RPMI7951 (cell line): Measurements from ENCODE around the gene PLAAT3. TPM values are rescaled to one million over a fixed set of nuclear protein-coding genes. Genes with fewer than 3 reads are reported as not detected.
"Not testable (repeated sequence)": the region's sequence is repeated elsewhere in the genome, so short reads cannot be mapped to it uniquely, and the experiment has no call there.

Experiments used
- DNase-seq: peaks from one replicate; pipeline ENCODE4 v3.0.0-alpha.2; 2012; ENCODE audit warnings: low read depth
- total RNA-seq: library from RNA; depleted of rRNA; stranded (reverse); fragments of >200 nt; shearing (Covaris generic); gene quantifications from 2 replicates; pipeline ENCODE4 v1.2.3, GENCODE V29; 2014; rRNA removed

Gene PLAAT3
- total RNA-seq, 1 experiment from 2014 or later, result 8.8 TPM

DNA sequence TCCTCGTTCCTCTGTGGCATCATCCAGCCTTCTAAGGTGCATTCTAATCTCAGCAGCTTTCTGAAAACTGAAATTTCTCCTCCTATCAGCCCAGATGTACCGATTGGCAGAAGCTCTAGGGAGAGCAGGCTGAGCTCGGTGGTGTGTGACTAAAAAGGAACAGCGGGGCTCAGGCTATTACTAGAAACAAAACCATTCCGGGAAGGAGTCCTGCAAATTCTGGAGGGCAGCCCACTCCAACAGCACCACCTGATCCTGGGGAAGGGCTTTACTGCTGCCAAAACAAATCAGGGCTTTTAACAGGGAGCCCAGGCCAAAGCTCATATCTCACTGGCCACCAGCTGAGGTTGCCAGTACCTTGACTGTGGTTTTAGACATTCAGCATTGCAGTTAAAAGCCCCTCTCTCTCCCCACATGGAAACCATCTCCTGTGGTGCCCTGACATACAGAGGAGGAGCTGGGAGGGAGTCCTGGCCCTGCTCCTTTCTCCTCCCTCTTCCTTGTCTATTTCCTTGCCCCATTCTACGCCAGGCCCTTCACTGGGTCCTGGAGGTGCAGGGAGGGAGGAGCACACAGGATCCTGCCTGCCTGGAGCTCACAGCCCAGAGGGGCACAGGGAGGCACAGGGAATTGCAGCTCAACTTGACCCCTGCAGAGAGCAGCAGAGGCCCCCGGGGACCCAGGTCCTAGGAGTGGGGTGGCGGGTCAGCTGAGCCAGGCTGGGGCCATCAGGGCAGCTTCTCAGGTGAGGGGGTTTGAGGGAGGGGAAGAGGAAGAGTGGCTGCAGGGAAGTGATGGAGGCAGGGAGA lies 76.7 kb downstream of the PLAAT3 start:
- peak; percentile 79 for DNase-seq

- peak; percentile 72 for DNase-seq
These were observed 77.5 kb downstream of the PLAAT3 start, which contains the start of gene PLAAT4 for GRCh38 chr11:63536669-63537292. PLAAT4 (plus strand) TSS chr11:63536808; CDS start chr11:63536869, 61 bp downstream.

- DNase-seq, result no peak
These were observed 78.5 kb downstream of the PLAAT3 start for GRCh38 chr11:63535734-63536133.

GRCh38 chr11:63534895-63535461 lies 79.3 kb downstream of the PLAAT3 start:
- DNase-seq, result no peak

DNA sequence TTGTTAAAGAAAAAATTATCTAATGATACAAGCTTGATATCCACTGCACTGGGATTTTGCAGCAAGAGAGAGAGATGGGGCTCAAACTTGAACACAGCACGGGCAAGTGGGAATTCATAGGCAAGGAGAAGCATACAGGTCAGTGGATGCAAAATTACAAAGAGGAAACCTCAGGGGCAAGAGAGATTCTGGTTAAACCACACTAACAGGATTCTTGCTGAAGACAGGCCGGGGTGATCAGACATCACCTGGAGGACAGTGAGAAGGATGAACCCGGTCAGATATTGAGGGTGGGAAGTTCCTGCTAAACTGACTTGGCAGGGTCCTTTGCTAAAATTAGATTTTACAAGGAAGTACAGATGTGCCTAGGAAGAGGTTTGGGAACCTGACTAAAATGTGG lies 80.2 kb downstream of the PLAAT3 start:
- DNase-seq, result no peak

DNA sequence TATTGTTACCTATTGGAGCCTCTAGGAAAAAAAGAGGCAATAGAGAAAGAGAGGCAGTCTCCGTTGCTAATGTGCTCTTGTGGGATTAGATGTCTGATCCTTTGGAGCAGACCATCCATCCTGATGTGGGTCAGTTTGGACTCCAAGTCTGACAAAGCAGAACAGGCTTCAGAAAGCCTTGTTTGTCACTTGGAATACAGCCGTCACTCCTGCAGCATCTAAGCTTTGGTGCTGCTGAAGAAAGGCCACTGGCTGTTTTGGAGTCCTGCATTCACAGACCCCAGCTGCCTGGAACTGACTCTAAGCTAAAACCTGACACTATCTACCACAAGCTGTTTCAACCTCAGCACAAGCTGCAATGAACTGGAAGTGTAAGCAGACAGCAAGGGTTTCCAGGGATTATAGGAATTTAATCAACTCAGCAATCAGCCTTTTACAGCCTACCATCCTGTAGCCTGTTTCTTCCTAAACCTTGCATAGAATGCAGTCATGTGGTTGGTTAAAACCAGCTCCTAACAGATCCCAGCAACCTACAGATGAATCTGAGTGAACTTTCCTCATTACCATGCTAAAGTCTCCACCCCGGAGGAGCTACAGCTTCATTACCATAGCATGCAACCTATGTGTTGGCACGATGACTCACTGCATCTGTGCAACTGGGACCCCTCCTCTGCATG lies 81.3 kb downstream of the PLAAT3 start:
- DNase-seq, result no peak

- no peak for DNase-seq
These were observed 82.1 kb downstream of the PLAAT3 start for GRCh38 chr11:63532117-63532516.

DNA sequence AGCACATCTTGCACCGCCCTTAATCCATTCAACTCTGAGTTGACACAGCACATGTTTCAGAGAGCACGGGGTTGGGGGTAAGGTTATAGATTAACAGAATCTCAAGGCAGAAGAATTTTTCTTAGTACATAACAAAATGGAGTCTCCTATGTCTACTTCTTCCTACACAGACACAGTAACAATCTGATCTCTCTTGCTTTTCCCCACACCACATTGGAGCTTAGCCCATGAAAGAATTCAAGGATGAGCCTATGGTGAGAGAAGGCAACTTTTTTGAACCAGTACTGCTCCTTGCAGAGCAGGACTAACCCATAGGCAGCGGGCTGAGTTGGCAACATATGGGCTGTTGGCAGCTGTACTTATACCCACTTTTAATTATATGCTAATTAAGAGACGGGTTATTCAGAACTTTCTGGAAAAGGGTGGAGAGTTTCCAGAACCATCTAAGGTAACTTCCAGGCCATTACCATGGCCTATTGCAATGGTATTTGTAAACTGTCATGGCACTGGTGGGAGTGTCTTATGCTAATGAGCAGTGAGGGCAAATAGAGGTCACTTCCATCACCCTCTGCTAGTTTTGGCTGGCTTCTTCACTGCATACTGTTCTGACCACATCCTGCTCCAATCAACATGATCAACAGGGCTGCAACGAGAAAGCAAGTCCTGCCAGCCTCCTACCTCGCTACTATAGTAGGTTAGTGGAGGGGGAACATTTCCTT lies 83.0 kb downstream of the PLAAT3 start:
- DNase-seq, result peak; percentile 87

DNA sequence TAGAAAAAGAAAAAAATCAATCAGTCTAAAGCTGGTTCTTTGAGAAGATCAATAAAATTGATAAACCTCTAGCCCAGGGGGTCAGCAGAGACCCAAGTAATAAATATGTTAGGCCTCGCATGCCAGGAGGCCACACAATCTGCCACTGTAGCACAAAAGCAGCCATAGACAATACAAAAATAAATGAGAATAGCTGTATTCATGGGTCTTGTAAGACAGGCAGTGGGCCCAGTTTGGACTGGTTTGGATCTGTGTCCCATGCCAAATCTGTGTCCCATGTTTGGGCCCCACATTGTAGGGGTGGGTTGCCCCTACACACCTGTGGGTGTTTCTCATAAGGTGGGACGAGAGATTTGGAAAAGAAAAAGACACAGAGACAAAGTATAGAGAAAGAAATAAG lies 84.2 kb downstream of the PLAAT3 start:
- no peak for DNase-seq

- not testable (repeated sequence) for DNase-seq
These were observed 84.9 kb downstream of the PLAAT3 start for GRCh38 chr11:63529373-63529772.

DNA sequence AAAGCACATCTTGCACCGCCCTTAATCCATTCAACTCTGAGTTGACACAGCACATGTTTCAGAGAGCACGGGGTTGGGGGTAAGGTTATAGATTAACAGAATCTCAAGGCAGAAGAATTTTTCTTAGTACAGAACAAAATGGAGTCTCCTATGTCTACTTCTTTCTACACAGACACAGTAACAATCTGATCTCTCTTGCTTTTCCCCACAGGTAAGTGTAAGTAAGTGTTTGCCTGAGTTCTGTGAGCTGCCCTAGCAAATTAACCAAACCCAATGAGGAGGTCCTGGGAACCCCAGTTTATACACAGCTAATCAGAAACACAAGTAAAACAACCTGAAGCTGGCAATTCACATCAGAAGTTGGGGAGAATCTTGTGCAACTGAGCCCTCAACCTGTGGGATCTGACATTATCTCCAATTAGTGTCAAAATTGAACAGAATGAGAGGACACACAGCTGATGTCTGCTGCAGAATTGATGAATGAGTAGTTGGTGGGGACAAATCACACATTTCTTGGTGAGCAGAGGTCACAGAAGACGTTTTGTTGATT lies 85.4 kb downstream of the PLAAT3 start:
- DNase-seq, result not testable (repeated sequence)

- DNase-seq, result not testable (repeated sequence)
These were observed 86.1 kb downstream of the PLAAT3 start for GRCh38 chr11:63528156-63528555.

DNA sequence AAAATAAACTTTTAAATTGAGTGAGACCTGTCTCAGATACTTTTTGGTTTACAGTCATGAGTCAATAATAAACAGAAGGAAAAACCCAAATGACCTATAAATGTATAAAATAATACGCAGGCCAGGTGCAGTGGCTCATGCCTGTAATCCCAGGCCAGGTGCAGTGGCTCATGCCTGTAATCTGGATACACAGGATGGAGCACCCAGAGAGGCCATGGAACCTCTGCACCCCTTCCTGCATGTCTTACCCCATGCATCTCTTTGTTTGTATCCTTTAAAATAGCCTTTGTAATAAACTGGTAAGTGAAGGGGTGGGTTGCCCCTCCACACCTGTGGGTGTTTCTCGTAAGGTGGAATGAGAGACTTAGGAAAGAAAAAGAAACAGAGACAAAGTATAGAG lies 86.6 kb downstream of the PLAAT3 start:
- DNase-seq, result no peak

Other genes with a start within 250 kb of the PLAAT3 start
- gene SLC22A9, start 244.6 kb downstream of the PLAAT3 start, total RNA-seq, result not detected in 2 replicates
- gene PLAAT5, start 123.3 kb downstream of the PLAAT3 start, total RNA-seq, result not detected in 2 replicates
- gene LGALS12, start 108.3 kb downstream of the PLAAT3 start, total RNA-seq, result 0.12 TPM in 1 of 2 replicates, not detected in the other
- 22.1 and 36.3 TPM in 2 replicates for gene PLAAT4, start 77.6 kb downstream of the PLAAT3 start, total RNA-seq
- not detected in 2 replicates for gene PLAAT2, start 51.1 kb downstream of the PLAAT3 start, total RNA-seq
- gene ATL3, start 56.9 kb upstream of the PLAAT3 start, total RNA-seq, result 128 and 139 TPM in 2 replicates
- 109 and 114 TPM in 2 replicates for gene RTN3, start 67.1 kb upstream of the PLAAT3 start, total RNA-seq
- 6.0 and 8.0 TPM in 2 replicates for gene ZFTA, start 154.3 kb upstream of the PLAAT3 start, total RNA-seq
- gene SPINDOC, start 199.0 kb upstream of the PLAAT3 start, total RNA-seq, result 12.1 and 16.3 TPM in 2 replicates
- gene MARK2, start 224.7 kb upstream of the PLAAT3 start, total RNA-seq, result 7.5 and 9.0 TPM in 2 replicates